Kidney (tissue), 14 donors: Measurements from ENCODE around the gene RAF1. TPM values are rescaled to one million over a fixed set of nuclear protein-coding genes. Genes with fewer than 3 reads are reported as not detected.

Experiments
- DNase-seq, 5 donors: peaks; one replicate each; pipeline ENCODE4 v3.0.0-alpha.2; 2013 to 2020
- FAIRE-seq: peaks from 2 replicates; lab custom pipeline; 2012; peaks lifted over from hg19 to GRCh38; lab: Jason Lieb, UNC
- H3K27ac ChIP-seq, 2 donors: one replicate each; pipeline ENCODE4 v1.7.0; 2013; ENCODE audit warnings: low read depth in 2 of 2, low read length in 2 of 2, inconsistent platforms in 1 of 2
- H3K27me3 ChIP-seq: one replicate; pipeline ENCODE4 v1.7.1; 2013; ENCODE audit warnings: low read length, inconsistent platforms; ENCODE audit not compliant: control insufficient read depth, insufficient read depth
- H3K36me3 ChIP-seq, 3 donors: one replicate each; pipeline versions ENCODE4 v1.7.0 to v1.7.1; 2013; ENCODE audit warnings: low read length in 3 of 3, control low read depth in 1 of 3, inconsistent platforms in 1 of 3; ENCODE audit not compliant: insufficient read depth in 3 of 3, control insufficient read depth in 2 of 3
- H3K4me1 ChIP-seq, 3 donors: one replicate each; pipeline versions ENCODE4 v1.7.0 to v1.7.1; 2013; ENCODE audit warnings: low read length in 3 of 3, inconsistent platforms in 1 of 3, low read depth in 1 of 3; ENCODE audit not compliant: control insufficient read depth in 2 of 3, insufficient read depth in 2 of 3
- H3K4me3 ChIP-seq, 3 donors: one replicate each; pipeline versions ENCODE4 v1.7.0 to v1.8.1; 2013; ENCODE audit warnings: low read length in 3 of 3, control low read depth in 1 of 3, inconsistent platforms in 1 of 3
- H3K9ac ChIP-seq, 3 donors: one replicate each; pipeline versions ENCODE4 v1.7.0 to v1.7.1; 2013; ENCODE audit warnings: low read length in 3 of 3, control low read depth in 1 of 3, inconsistent platforms in 1 of 3
- H3K9me3 ChIP-seq, 3 donors: one replicate each; pipeline versions ENCODE4 v1.7.0 to v1.7.1; 2013; ENCODE audit warnings: low read length in 3 of 3, control low read depth in 1 of 3, inconsistent platforms in 1 of 3; ENCODE audit not compliant: control insufficient read depth in 2 of 3, insufficient read depth in 1 of 3
- CTCF ChIP-seq: IDR thresholded peaks from 3 replicates; pipeline ENCODE4 v1.5.1; 2012; ENCODE audit warnings: mild to moderate bottlenecking, moderate library complexity, borderline replicate concordance; ENCODE audit not compliant: insufficient read depth; ENCODE audit errors: extremely low read depth
- intact Hi-C: fragments of 100-400 bp; cut with DNase I; formaldehyde crosslinking; loops from one replicate; pipeline ENCODE4 v1.11.1; 2022
- polyA plus RNA-seq: library from polyadenylated mRNA; stranded (reverse); fragments of 350-450 nt; fragmentation: Illumina TruSeq; extraction: RNeasy Lipid Tissue Mini Kit (QIAGEN cat#74804); gene quantifications from one replicate; pipeline ENCODE4 v1.2.3, GENCODE V29; 2014; ENCODE audit warnings: low read depth, low replicate concordance; ENCODE audit not compliant: insufficient read depth
- total RNA-seq: library from RNA; stranded (reverse); fragmentation: NEBNext Ultra II Directional; extraction: Animal tissue kit (Norgen Biotek cat#: 25700); gene quantifications from one replicate; pipeline ENCODE4 v1.2.1, GENCODE V29; 2021
- donor health status: control.
- donor health status: control.
- donor health status: control.
- donor health status: control.
- donor health status: control.
- donor health status: DM: yes; HTN: yes; CAD: no.
- donor health status: Normal renal cell carcinoma (clear cell type).

RAF1 gene
- total and polyA plus RNA-seq, 2 donors from 2014 or later: 53.0 to 79.6 TPM

GRCh38 chr3:12681943-12682390, 18.1 kb upstream of the RAF1 start:
- TF ChIP-seq CTCF: no peak
- no peaks in the 10 kb centered on the region for H3K9me3 ChIP-seq
- intact Hi-C loops: no loop called here
- DNase-seq: peak in 1 of 5 donors; percentile 3
- H3K27me3 ChIP-seq: no peaks in the 10 kb centered on the region
- H3K4me1 ChIP-seq: no peaks in the 10 kb centered on the region
- no peak overlapping the region for H3K4me3 ChIP-seq
- no peak overlapping the region for H3K9ac ChIP-seq
- no peaks in the 10 kb centered on the region for H3K36me3 ChIP-seq
- H3K27ac ChIP-seq: peak overlapping the region in 1 of 2 donors; percentile 32
- no peak for FAIRE-seq

GRCh38 chr3:12681089-12681942, 17.4 kb upstream of the RAF1 start:
- Histone ChIP-seq H3K36me3 (no peaks in the 10 kb centered on the region), H3K4me3 (no peak overlapping the region), H3K27me3 (no peaks in the 10 kb centered on the region), H3K4me1 (no peaks in the 10 kb centered on the region), H3K27ac (peak overlapping the region in 1 of 2 donors; percentile 32), H3K9ac (no peak overlapping the region), H3K9me3 (no peaks in the 10 kb centered on the region)
- intact Hi-C loops: no loop called here
- no peak for TF ChIP-seq CTCF
- DNase-seq (peak in 1 of 5 donors; percentile 5), FAIRE-seq (no peak)

GRCh38 chr3:12679468-12679867, 15.6 kb upstream of the RAF1 start:
- H3K9me3 ChIP-seq: no peaks in the 10 kb centered on the region
- no peak overlapping the region for H3K9ac ChIP-seq
- no peak for FAIRE-seq
- no peak overlapping the region for H3K27ac ChIP-seq
- H3K4me1 ChIP-seq: no peaks in the 10 kb centered on the region
- H3K27me3 ChIP-seq: no peaks in the 10 kb centered on the region
- TF ChIP-seq CTCF: no peak
- H3K4me3 ChIP-seq: no peak overlapping the region
- DNase-seq: no peak
- no peaks in the 10 kb centered on the region for H3K36me3 ChIP-seq
- intact Hi-C loops: no loop called here
